Measurements from ENCODE around the gene ERC1. TPM values are rescaled to one million over a fixed set of nuclear protein-coding genes. Genes with fewer than 3 reads are reported as not detected.

ERC1 gene
- total and polyA plus RNA-seq, 9 of the 15 experiments (the other 6 are each of a cell fraction or from before 2014, with no cell fraction given): 0.74 to 11.8 (median 4.8) TPM

DNA sequence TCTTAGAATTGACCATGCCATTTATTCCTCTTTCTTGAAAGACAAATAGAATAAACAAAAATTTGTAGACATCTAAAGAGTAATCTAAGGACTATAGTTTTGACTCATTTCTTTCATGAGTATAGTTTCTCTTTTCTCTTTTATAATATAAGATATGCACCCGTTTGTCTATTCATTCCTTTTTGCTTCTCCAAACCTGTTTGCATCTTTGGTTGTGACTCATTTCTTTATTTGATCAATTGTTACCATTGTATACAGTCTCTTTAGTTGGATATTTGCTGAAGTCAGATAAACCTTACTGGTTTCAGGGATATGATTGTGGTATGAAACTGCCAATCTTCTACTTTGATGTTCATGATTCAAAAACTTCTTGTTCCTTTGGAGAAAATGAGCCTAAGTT, 334.6 kb downstream of the ERC1 start (continued):
- TF ChIP-seq, protein P1, sequence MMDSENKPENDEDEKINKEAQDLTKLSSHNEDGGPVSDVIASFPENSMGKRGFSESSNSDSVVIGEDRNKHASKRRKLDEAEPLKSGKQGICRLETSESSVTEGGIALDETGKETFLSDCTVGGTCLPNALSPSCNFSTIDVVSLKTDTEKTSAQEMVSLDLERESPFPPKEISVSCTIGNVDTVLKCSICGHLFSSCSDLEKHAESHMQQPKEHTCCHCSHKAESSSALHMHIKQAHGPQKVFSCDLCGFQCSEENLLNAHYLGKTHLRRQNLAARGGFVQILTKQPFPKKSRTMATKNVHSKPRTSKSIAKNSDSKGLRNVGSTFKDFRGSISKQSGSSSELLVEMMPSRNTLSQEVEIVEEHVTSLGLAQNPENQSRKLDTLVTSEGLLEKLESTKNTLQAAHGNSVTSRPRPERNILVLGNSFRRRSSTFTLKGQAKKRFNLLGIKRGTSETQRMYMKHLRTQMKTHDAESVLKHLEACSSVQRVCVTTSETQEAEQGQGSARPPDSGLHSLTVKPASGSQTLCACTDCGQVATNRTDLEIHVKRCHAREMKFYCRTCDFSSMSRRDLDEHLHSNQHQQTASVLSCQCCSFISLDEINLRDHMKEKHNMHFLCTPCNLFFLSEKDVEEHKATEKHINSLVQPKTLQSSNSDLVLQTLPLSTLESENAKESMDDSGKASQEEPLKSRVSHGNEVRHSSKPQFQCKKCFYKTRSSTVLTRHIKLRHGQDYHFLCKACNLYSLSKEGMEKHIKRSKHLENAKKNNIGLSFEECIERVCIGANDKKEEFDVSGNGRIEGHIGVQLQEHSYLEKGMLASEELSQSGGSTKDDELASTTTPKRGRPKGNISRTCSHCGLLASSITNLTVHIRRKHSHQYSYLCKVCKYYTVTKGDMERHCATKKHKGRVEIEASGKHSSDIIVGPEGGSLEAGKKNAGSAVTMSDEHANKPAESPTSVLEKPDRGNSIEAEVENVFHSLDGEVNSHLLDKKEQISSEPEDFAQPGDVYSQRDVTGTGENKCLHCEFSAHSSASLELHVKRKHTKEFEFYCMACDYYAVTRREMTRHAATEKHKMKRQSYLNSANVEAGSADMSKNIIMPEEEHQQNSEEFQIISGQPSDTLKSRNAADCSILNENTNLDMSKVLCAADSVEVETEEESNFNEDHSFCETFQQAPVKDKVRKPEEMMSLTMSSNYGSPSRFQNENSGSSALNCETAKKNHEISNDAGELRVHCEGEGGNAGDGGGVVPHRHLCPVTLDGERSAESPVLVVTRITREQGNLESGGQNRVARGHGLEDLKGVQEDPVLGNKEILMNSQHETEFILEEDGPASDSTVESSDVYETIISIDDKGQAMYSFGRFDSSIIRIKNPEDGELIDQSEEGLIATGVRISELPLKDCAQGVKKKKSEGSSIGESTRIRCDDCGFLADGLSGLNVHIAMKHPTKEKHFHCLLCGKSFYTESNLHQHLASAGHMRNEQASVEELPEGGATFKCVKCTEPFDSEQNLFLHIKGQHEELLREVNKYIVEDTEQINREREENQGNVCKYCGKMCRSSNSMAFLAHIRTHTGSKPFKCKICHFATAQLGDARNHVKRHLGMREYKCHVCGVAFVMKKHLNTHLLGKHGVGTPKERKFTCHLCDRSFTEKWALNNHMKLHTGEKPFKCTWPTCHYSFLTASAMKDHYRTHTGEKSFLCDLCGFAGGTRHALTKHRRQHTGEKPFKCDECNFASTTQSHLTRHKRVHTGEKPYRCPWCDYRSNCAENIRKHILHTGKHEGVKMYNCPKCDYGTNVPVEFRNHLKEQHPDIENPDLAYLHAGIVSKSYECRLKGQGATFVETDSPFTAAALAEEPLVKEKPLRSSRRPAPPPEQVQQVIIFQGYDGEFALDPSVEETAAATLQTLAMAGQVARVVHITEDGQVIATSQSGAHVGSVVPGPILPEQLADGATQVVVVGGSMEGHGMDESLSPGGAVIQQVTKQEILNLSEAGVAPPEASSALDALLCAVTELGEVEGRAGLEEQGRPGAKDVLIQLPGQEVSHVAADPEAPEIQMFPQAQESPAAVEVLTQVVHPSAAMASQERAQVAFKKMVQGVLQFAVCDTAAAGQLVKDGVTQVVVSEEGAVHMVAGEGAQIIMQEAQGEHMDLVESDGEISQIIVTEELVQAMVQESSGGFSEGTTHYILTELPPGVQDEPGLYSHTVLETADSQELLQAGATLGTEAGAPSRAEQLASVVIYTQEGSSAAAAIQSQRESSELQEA (IDR thresholded peaks at IDR 0.05; ENCODE audit: low read depth): no peak
- TF ChIP-seq ZFPM2 (CRISPR knock-in tag; IDR thresholded peaks at IDR 0.05): no peak
- TF ChIP-seq, protein P2, sequence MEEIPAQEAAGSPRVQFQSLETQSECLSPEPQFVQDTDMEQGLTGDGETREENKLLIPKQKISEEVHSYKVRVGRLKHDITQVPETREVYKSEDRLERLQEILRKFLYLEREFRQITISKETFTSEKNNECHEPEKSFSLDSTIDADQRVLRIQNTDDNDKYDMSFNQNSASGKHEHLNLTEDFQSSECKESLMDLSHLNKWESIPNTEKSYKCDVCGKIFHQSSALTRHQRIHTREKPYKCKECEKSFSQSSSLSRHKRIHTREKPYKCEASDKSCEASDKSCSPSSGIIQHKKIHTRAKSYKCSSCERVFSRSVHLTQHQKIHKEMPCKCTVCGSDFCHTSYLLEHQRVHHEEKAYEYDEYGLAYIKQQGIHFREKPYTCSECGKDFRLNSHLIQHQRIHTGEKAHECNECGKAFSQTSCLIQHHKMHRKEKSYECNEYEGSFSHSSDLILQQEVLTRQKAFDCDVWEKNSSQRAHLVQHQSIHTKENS (CRISPR knock-in tag; IDR thresholded peaks at IDR 0.05): no peak
- no peak for TF ChIP-seq YY1 (IDR thresholded peaks at IDR 0.05; ENCODE audit: borderline replicate concordance in 1 of 3, control insufficient read depth in 1 of 3, extremely low read depth in 1 of 3, insufficient read depth in 3 of 3, insufficient read length in 1 of 3, insufficient replicate concordance in 2 of 3, low read depth in 1 of 3, low read length in 2 of 3)

Data from K562 (cell line).